Neutrophil (primary cell): ENCODE data around the gene MIA3.

Experiments
- H3K27ac ChIP-seq: fragments of 200-600 bp; sonication (generic); 2 replicates; pipeline ENCODE4 v1.5.1; 2016; ENCODE audit warnings: mild to moderate bottlenecking, moderate library complexity
- H3K27me3 ChIP-seq: fragments of 200-600 bp; sonication (generic); 2 replicates; pipeline ENCODE4 v1.6.0; 2016; ENCODE audit warnings: mild to moderate bottlenecking
- H3K36me3 ChIP-seq: fragments of 200-600 bp; sonication (generic); 2 replicates; pipeline ENCODE4 v1.5.1; 2017
- H3K4me1 ChIP-seq, 2 experiments: fragments of 200-600 bp in 1 of 2; sonication (generic) in 1 of 2; 1 replicate in 1 of 2; 2 replicates in 1 of 2; pipeline versions ENCODE4 v1.5.1 to v1.6.1; 2013 to 2016; ENCODE audit warnings: low read depth in 1 of 2, low read length in 1 of 2, mild to moderate bottlenecking in 1 of 2, moderate library complexity in 1 of 2; ENCODE audit not compliant: control insufficient read depth in 1 of 2, insufficient read depth in 1 of 2
- H3K4me3 ChIP-seq, 2 experiments: fragments of 200-600 bp in 1 of 2; sonication (generic) in 1 of 2; 1 replicate in 1 of 2; 2 replicates in 1 of 2; pipeline ENCODE4 v1.5.1; 2013 to 2016; ENCODE audit warnings: low read depth in 1 of 2, low read length in 1 of 2, mild to moderate bottlenecking in 1 of 2, moderate library complexity in 1 of 2
- H3K9me3 ChIP-seq: fragments of 200-600 bp; sonication (generic); 2 replicates; pipeline ENCODE4 v1.5.1; 2016
- TF ChIP-seq, protein P1 (sequence below): fragments of 200-600 bp; sonication (generic); IDR thresholded peaks from 2 replicates; pipeline ENCODE4 v1.5.1; 2016; ENCODE audit warnings: antibody characterized with exemption

Gene MIA3

DNA sequence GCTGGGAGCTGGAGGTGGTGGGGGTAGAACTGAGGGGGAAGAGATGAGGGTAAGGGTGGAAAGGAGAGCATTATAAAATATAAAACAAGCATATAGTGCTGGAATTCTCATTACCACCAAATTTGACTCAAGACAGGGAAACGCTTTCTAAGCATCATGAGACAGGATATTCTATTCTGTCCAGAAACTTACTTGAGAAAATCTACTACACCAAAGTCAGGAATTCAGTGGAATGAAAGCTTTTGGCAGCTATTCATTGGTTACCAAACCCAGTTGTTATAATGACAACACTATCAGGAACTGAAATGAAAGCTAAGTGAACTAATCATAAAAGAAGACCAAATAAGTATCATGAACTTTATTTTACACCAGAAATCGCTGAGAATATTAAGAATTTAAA, 79.9 kb downstream of the MIA3 start:
- TF ChIP-seq, protein P1, sequence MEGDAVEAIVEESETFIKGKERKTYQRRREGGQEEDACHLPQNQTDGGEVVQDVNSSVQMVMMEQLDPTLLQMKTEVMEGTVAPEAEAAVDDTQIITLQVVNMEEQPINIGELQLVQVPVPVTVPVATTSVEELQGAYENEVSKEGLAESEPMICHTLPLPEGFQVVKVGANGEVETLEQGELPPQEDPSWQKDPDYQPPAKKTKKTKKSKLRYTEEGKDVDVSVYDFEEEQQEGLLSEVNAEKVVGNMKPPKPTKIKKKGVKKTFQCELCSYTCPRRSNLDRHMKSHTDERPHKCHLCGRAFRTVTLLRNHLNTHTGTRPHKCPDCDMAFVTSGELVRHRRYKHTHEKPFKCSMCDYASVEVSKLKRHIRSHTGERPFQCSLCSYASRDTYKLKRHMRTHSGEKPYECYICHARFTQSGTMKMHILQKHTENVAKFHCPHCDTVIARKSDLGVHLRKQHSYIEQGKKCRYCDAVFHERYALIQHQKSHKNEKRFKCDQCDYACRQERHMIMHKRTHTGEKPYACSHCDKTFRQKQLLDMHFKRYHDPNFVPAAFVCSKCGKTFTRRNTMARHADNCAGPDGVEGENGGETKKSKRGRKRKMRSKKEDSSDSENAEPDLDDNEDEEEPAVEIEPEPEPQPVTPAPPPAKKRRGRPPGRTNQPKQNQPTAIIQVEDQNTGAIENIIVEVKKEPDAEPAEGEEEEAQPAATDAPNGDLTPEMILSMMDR = no peak
- Histone ChIP-seq H3K9me3 (no peaks in the 10 kb centered on the region), H3K4me3 (no peak overlapping the region), H3K27me3 (no peaks in the 10 kb centered on the region), H3K27ac (no peak overlapping the region), H3K36me3 (peaks cover 30% of the 10 kb centered on the region), H3K4me1 (no peaks in the 10 kb centered on the region)

DNA sequence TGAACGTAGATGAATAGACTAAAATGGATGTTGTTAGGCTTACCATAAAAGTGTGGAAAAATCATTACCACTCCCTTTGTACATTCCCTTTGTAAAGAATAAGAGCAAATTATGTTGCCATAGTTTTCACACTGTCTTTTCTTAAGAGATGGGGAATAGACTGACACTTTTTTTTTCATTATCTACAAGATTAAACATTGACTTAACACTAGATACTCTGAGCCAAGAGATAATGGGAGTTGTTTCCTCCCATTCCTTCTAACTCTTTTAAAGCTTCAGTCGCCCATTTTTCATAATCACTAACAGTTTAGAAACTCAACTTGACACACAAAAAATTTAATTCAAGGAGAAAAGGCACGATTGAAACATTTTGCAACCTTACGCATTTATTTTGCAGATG, 84.3 kb downstream of the MIA3 start:
- Histone ChIP-seq H3K9me3 (no peaks in the 10 kb centered on the region), H3K27ac (no peak overlapping the region), H3K27me3 (no peaks in the 10 kb centered on the region), H3K4me1 (peaks cover 0 to 6% of the 10 kb centered on the region in 2 experiments), H3K36me3 (peaks cover 20% of the 10 kb centered on the region), H3K4me3 (no peak overlapping the region)
- TF ChIP-seq, protein P1 = no peak

DNA sequence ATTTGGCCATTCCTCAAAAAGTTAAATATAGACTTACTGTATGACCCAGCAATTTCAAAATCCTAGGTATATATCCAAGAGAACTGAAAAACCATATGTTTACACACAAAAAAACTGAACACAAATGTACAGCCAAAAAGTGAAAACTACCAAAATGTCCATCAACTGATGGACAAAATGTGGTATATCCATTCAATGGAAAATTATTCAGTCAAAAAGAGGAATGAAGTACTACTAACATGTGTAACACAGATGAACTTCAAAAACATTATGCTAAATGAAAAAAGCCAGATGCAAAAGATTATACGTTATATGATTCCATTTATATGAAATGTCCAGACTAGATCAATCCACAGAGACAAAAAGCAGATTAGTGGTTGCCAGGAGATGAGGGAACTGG, 86.4 kb downstream of the MIA3 start:
- no peak overlapping the region for H3K4me3 ChIP-seq
- no peaks in the 10 kb centered on the region for H3K27me3 ChIP-seq
- TF ChIP-seq, protein P1 = no peak
- H3K9me3 ChIP-seq = no peaks in the 10 kb centered on the region
- peaks cover 0 to 6% of the 10 kb centered on the region in 2 experiments for H3K4me1 ChIP-seq
- peaks cover 15% of the 10 kb centered on the region for H3K36me3 ChIP-seq
- no peak overlapping the region for H3K27ac ChIP-seq

DNA sequence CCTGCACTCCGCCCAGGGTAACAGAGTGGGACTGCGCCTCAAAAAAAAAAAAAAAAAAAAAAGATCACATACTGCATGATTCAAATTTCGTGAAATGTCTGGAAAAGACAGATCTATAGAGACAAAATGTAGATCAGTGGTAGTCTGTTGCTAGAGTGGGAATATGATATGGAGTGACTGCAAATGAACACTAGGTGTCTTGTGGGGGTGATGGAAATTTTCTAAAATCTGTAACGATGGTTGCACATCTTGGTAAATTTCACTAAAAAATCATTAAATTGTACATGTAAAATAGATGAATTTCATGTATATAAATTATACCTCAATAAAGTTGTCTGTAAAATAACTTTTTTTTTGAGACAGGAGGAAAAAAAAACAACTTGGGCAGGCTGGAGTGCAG, 88.9 kb downstream of the MIA3 start:
- TF ChIP-seq, protein P1 = no peak
- Histone ChIP-seq H3K4me3 (no peak overlapping the region), H3K27ac (no peak overlapping the region), H3K9me3 (no peaks in the 10 kb centered on the region), H3K27me3 (no peaks in the 10 kb centered on the region), H3K36me3 (peaks cover 9% of the 10 kb centered on the region), H3K4me1 (peaks cover 18 to 19% of the 10 kb centered on the region in 2 experiments)

DNA sequence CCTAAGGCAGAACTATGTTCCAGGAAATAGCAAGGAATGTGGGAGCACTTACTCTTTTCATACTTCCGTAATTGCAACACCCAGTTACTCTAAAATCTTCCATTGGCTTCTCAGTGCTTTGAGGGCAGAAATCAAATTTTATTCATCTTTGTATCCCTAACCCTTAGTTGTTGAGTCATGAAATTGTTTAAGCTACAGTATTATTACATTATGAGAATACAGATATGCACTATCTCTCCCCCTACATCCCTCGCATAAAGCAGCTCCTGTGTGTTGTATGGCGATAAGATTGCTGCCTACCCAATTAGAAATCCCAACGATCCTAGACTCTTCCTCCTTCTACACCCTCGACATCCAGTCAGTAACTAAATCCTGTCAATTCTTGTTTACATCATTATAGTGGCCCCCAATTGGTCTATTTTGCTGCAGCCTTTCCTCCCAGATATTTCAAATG, 91.8 kb downstream of the MIA3 start:
- H3K4me1 ChIP-seq = peaks cover 31 to 33% of the 10 kb centered on the region in 2 experiments
- TF ChIP-seq, protein P1 = no peak
- peaks cover 3% of the 10 kb centered on the region for H3K36me3 ChIP-seq
- no peaks in the 10 kb centered on the region for H3K27me3 ChIP-seq
- no peak overlapping the region for H3K27ac ChIP-seq
- no peaks in the 10 kb centered on the region for H3K9me3 ChIP-seq
- H3K4me3 ChIP-seq = no peak overlapping the region
